ENCODE measurements around the gene MANEA. TPM values are rescaled to one million over a fixed set of nuclear protein-coding genes. Genes with fewer than 3 reads are reported as not detected.

MANEA gene
- total and polyA plus RNA-seq, 2 donors (not counting 3 experiments of a cell fraction or from before 2014, with no cell fraction given), result 5.2 to 18.5 TPM

DNA sequence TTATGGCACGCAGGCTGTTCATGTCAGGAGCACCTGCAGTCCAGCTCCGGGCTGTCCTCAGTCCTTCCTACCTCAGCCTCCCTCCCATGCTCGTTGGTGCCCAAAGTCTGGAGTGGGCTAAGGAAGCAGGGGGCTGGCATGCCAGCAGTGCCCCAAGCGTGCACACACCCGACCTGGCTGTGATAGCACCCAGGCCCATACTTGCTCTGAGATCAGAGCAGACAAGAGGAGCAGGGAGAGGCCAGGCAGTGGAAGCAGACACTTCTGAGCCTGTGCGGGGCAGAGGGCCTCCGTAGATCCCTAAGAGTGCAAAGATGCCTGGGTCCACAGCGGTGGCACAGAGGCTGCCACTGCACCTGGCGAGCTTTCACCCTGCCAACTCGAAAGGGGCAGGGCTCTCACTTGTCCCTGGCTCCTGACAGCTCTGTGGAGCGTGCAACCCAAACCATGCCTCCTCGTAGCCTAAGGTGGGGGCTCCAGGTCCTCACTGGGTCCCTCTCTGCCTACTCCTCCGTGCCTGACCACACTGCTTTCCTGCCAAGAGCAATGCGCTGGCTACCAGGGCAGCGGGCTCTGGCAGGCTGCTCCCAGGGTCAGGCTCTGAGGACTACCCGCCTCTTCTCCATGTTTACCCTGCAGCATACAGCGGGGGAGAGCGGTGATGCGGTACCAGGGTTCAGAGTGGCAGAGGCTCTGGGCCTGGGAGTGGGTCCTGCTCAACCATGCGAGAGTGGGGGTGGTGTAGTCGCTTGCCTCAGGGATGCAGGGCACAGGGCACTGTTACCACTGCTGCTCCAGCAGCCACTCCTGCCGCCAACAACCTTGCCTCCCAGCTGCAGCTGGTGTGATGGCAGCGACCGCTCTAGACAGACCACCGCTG, 59.5 kb downstream of the MANEA start:
- no peak for FAIRE-seq
- intact Hi-C loops (cut with micrococcal nuclease), result no loop called here
- Histone ChIP-seq H3K79me2 (ENCODE audit: control insufficient read depth, insufficient read depth, low read length) (no peaks in the 10 kb centered on the region), H2AFZ (ENCODE audit: low read depth, low read length) (no peak overlapping the region), H3K9me3 (replicated peaks; ENCODE audit: control insufficient read depth, insufficient read depth, low read length) (no peaks in the 10 kb centered on the region), H3K9ac (replicated peaks; ENCODE audit: extremely low read depth, insufficient read depth, low read length) (no peak overlapping the region), H3K36me3 (ENCODE audit: control insufficient read depth in 2 of 2, extremely low read depth in 1 of 2, insufficient read depth in 2 of 2, low read length in 2 of 2) (no peaks in the 10 kb centered on the region), H3K27me3 (ENCODE audit: control insufficient read depth in 2 of 2, insufficient read depth in 2 of 2, low read length in 2 of 2) (no peaks in the 10 kb centered on the region), H4K20me1 (replicated peaks; ENCODE audit: control insufficient read depth, extremely low read depth, insufficient read depth, low read length) (no peaks in the 10 kb centered on the region), H3K4me3 (replicated peaks in 1 of 3; ENCODE audit: insufficient read depth in 1 of 3, low read depth in 1 of 3, low read length in 3 of 3) (no peak overlapping the region), H3K9me1 (replicated peaks; ENCODE audit: control insufficient read depth, extremely low read depth, insufficient read depth, low read length) (no peaks in the 10 kb centered on the region), H3K27ac (ENCODE audit: insufficient read depth, low read depth, low read length) (no peak overlapping the region), H3K4me1 (ENCODE audit: control insufficient read depth, extremely low read depth, insufficient read depth, low read length) (no peaks in the 10 kb centered on the region), H3K4me2 (ENCODE audit: insufficient read depth, low read length) (no peak overlapping the region)
- no TSS peak for BruUV-seq (replicated peaks)
- TF ChIP-seq FOS (IDR thresholded peaks at IDR 0.05; ENCODE audit: borderline replicate concordance, insufficient read depth, low read length), result no peak
- dilution Hi-C loops (cut with MboI; ENCODE audit: extremely low pct_ligation_motif_present, low sequenced_read_pairs), result no loop called here
- CTCF ChIA-PET, result no interaction called here
- no peak for DNase-seq (ENCODE audit: low read depth, low spot score)
- POLR2A ChIA-PET, result no interaction called here

DNA sequence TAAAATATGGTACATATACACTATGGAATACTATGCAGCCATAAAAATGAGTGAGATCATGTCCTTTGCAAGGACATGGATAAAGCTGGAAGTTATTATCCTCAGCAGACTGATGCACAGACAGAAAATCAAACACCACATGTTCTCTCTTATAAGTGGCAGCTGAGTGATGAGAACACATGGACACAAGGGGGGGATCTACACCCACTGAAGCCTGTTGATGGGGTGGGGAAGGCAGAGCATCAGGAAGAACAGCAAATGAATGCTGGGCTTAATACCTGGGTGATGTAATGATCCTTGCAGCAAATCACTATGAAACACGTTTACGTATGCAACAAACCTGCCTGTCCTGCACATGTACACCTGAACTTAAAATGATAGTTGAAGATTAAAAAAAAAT, 71.3 kb downstream of the MANEA start:
- Histone ChIP-seq H3K27ac (ENCODE audit: insufficient read depth, low read depth, low read length) (no peak overlapping the region), H3K9me3 (replicated peaks; ENCODE audit: control insufficient read depth, insufficient read depth, low read length) (no peaks in the 10 kb centered on the region), H3K4me3 (replicated peaks in 1 of 3; ENCODE audit: insufficient read depth in 1 of 3, low read depth in 1 of 3, low read length in 3 of 3) (no peak overlapping the region), H3K4me2 (ENCODE audit: insufficient read depth, low read length) (no peak overlapping the region), H3K36me3 (ENCODE audit: control insufficient read depth in 2 of 2, extremely low read depth in 1 of 2, insufficient read depth in 2 of 2, low read length in 2 of 2) (no peaks in the 10 kb centered on the region), H3K9me1 (replicated peaks; ENCODE audit: control insufficient read depth, extremely low read depth, insufficient read depth, low read length) (no peaks in the 10 kb centered on the region), H2AFZ (ENCODE audit: low read depth, low read length) (no peak overlapping the region), H3K9ac (replicated peaks; ENCODE audit: extremely low read depth, insufficient read depth, low read length) (no peak overlapping the region), H4K20me1 (replicated peaks; ENCODE audit: control insufficient read depth, extremely low read depth, insufficient read depth, low read length) (no peaks in the 10 kb centered on the region), H3K27me3 (ENCODE audit: control insufficient read depth in 2 of 2, insufficient read depth in 2 of 2, low read length in 2 of 2) (no peaks in the 10 kb centered on the region), H3K79me2 (ENCODE audit: control insufficient read depth, insufficient read depth, low read length) (no peaks in the 10 kb centered on the region), H3K4me1 (ENCODE audit: control insufficient read depth, extremely low read depth, insufficient read depth, low read length) (no peaks in the 10 kb centered on the region)
- dilution Hi-C loops (cut with MboI; ENCODE audit: extremely low pct_ligation_motif_present, low sequenced_read_pairs) (no loop called here), intact Hi-C loops (cut with micrococcal nuclease) (no loop called here)
- BruUV-seq (replicated peaks), result no TSS peak
- no peak for TF ChIP-seq EZH2 (IDR thresholded peaks at IDR 0.05; ENCODE audit: borderline replicate concordance, low read depth, low read length, severe bottlenecking)
- TF ChIP-seq, protein P1, sequence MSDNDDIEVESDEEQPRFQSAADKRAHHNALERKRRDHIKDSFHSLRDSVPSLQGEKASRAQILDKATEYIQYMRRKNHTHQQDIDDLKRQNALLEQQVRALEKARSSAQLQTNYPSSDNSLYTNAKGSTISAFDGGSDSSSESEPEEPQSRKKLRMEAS (IDR thresholded peaks at IDR 0.05; ENCODE audit: insufficient read depth, insufficient read length), result no peak
- TF ChIP-seq, protein P2, sequence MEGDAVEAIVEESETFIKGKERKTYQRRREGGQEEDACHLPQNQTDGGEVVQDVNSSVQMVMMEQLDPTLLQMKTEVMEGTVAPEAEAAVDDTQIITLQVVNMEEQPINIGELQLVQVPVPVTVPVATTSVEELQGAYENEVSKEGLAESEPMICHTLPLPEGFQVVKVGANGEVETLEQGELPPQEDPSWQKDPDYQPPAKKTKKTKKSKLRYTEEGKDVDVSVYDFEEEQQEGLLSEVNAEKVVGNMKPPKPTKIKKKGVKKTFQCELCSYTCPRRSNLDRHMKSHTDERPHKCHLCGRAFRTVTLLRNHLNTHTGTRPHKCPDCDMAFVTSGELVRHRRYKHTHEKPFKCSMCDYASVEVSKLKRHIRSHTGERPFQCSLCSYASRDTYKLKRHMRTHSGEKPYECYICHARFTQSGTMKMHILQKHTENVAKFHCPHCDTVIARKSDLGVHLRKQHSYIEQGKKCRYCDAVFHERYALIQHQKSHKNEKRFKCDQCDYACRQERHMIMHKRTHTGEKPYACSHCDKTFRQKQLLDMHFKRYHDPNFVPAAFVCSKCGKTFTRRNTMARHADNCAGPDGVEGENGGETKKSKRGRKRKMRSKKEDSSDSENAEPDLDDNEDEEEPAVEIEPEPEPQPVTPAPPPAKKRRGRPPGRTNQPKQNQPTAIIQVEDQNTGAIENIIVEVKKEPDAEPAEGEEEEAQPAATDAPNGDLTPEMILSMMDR (IDR thresholded peaks at IDR 0.05; ENCODE audit: extremely low read depth in 1 of 2, insufficient read depth in 1 of 2, low read depth in 1 of 2, low read length in 2 of 2), result no peak
- POLR2A ChIA-PET, result no interaction called here
- FAIRE-seq, result no peak
- CTCF ChIA-PET, result no interaction called here
- no peak for DNase-seq (ENCODE audit: low read depth, low spot score)

All from endothelial cell of umbilical vein (primary cell).